Activated CD8-positive, alpha-beta memory T cell treated with anti-CD3 and anti-CD28 coated beads, Interleukin-2, amount 50 U/mL, for 1 hour (primary cell): ENCODE measurements around the gene CDR2.
"Not testable (repeated sequence)": the region's sequence is repeated elsewhere in the genome, so short reads cannot be mapped to it uniquely, and the experiment has no call there.

Experiments
- DNase-seq: peaks from one replicate; pipeline ENCODE4 v3.0.0-alpha.2; 2020; ENCODE audit errors: extremely low read depth

Gene CDR2

GRCh38 chr16:22352723-22353122, 21.7 kb downstream of the CDR2 start:
- no peak for DNase-seq

GRCh38 chr16:22352140-22352539, 22.3 kb downstream of the CDR2 start:
- DNase-seq, result no peak

GRCh38 chr16:22351017-22351416, 23.4 kb downstream of the CDR2 start:
- DNase-seq, result not testable (repeated sequence)

- DNase-seq, result no peak
Observed at GRCh38 chr16:22348291-22348690, 26.1 kb downstream of the CDR2 start.

GRCh38 chr16:22347100-22347820, 27.2 kb downstream of the CDR2 start:
- DNase-seq, result no peak

GRCh38 chr16:22346483-22346882, 27.9 kb downstream of the CDR2 start:
- no peak for DNase-seq

GRCh38 chr16:22342082-22342481, 32.3 kb downstream of the CDR2 start:
- DNase-seq, result no peak

- no peak for DNase-seq
Observed at GRCh38 chr16:22340945-22341344, 33.5 kb downstream of the CDR2 start.

- DNase-seq, result no peak
Observed at GRCh38 chr16:22337849-22338635, 36.4 kb downstream of the CDR2 start.

- no peak for DNase-seq
Observed at GRCh38 chr16:22337045-22337444, 37.4 kb downstream of the CDR2 start.

GRCh38 chr16:22336581-22336980, 37.8 kb downstream of the CDR2 start:
- no peak for DNase-seq

GRCh38 chr16:22335668-22336246, 38.7 kb downstream of the CDR2 start:
- no peak for DNase-seq

GRCh38 chr16:22333457-22333994, 40.9 kb downstream of the CDR2 start:
- DNase-seq, result no peak

GRCh38 chr16:22330326-22330725, 44.1 kb downstream of the CDR2 start:
- no peak for DNase-seq

- DNase-seq, result no peak
Observed at GRCh38 chr16:22329199-22329695, 45.2 kb downstream of the CDR2 start.

- DNase-seq, result no peak
Observed at GRCh38 chr16:22328081-22328725, 46.2 kb downstream of the CDR2 start.

GRCh38 chr16:22327446-22327775, 47.0 kb downstream of the CDR2 start:
- no peak for DNase-seq

GRCh38 chr16:22326771-22327445, 47.5 kb downstream of the CDR2 start:
- no peak for DNase-seq

GRCh38 chr16:22326369-22326652, 48.1 kb downstream of the CDR2 start:
- DNase-seq, result no peak

- no peak for DNase-seq
Observed at GRCh38 chr16:22325598-22326368, 48.6 kb downstream of the CDR2 start.
